Thyroid gland (tissue), 4 donors: ENCODE measurements around the gene SMC1A. TPM values are rescaled to one million over a fixed set of nuclear protein-coding genes. Genes with fewer than 3 reads are reported as not detected.
"Not testable (repeated sequence)": the region's sequence is repeated elsewhere in the genome, so short reads cannot be mapped to it uniquely, and the experiment has no call there.

Experiments
- DNase-seq, 2 donors: peaks; one replicate each; pipeline ENCODE4 v3.0.0-alpha.2; 2019
- H3K27ac ChIP-seq, 3 donors: fragments of 200-600 bp; sonication (generic); 1 replicate in 2 of 3; 2 replicates in 1 of 3; pipeline ENCODE4 v1.5.1; 2016 to 2019; ENCODE audit warnings: mild to moderate bottlenecking in 1 of 3, moderate library complexity in 1 of 3
- H3K27me3 ChIP-seq: fragments of 200-600 bp; sonication (generic); one replicate; pipeline ENCODE4 v1.5.1; 2019
- H3K36me3 ChIP-seq, 2 donors: fragments of 200-600 bp; sonication (generic); one replicate each; pipeline ENCODE4 v1.5.1; 2016 to 2019
- H3K4me1 ChIP-seq, 2 donors: fragments of 200-600 bp; sonication (generic); one replicate each; pipeline ENCODE4 v1.5.1; 2017 to 2019
- H3K4me3 ChIP-seq, 3 donors: fragments of 200-600 bp; sonication (generic); replicated peaks in 1 of 3; 1 replicate in 2 of 3; 2 replicates in 1 of 3; pipeline ENCODE4 v1.5.1; 2016; ENCODE audit warnings: mild to moderate bottlenecking in 1 of 3
- H3K9me3 ChIP-seq: fragments of 200-600 bp; sonication (generic); one replicate; pipeline ENCODE4 v1.5.1; 2017
- POLR2A ChIP-seq, 2 donors: fragments of 450-650 bp; IDR thresholded peaks; one replicate each; pipeline ENCODE4 v1.6.1; 2017; ENCODE audit warnings: antibody characterized with exemption in 2 of 2, mild to moderate bottlenecking in 2 of 2, moderate library complexity in 1 of 2
- WGBS, 2 donors: methylation state at CpG; one replicate each; pipeline ENCODE4 v1.1.5; 2017; 5-methylcytosine and 5-hydroxymethylcytosine counted together
- intact Hi-C: fragments of 100-400 bp; cut with DNase I; formaldehyde crosslinking; loops from one replicate; pipeline ENCODE4 v1.15.1; 2023
- total RNA-seq, 4 donors: library from RNA; depleted of rRNA; stranded (reverse); fragments of >200 nt; gene quantifications; one replicate each; pipeline ENCODE4 v1.2.3, GENCODE V29; 2016
- TF ChIP-seq, protein P1 (sequence below), 6 experiments: fragments of 200-600 bp in 3 of 6; fragments of 450-650 bp in 3 of 6; sonication (generic) in 3 of 6; IDR thresholded peaks; one replicate each; pipeline ENCODE4 v1.5.1; 2016 to 2019; ENCODE audit warnings: antibody characterized with exemption in 6 of 6, mild to moderate bottlenecking in 2 of 6, inconsistent platforms in 1 of 6, moderate library complexity in 1 of 6

SMC1A gene
- total RNA-seq, 4 donors from 2014 or later: 35.0 to 43.7 (median 36.9) TPM

DNA sequence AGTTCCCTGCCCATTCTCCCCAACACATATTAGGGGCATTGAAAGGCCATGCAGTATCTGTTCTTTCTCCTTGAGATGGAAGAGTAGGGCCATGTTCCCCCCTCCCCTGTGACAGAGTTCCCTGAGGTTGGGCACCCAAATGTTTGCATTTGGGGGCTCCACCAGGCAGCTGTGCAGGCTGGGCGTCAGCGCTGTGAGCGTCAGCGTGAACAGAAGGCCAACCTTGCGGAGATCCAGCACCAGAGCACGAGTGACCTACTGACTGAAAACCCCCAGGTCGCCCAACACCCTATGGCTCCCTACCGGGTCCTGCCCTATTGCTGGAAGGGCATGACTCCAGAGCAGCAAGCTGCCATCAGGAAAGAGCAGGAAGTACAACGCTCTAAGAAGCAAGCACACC is 7.8 kb upstream of the SMC1A start:
- Histone ChIP-seq H3K27me3 (no peaks in the 10 kb centered on the region), H3K9me3 (no peaks in the 10 kb centered on the region), H3K36me3 (peaks cover 0 to 8% of the 10 kb centered on the region in 2 donors), H3K27ac (no peak overlapping the region), H3K4me1 (peaks cover 0 to 4% of the 10 kb centered on the region in 2 donors), H3K4me3 (no peak overlapping the region)
- intact Hi-C loops: no loop called here
- no peak for DNase-seq
- WGBS, 2 donors: 83 to 90% methylated on average over 1 to 2 of the region's 9 CpGs
- TF ChIP-seq, protein P1, sequence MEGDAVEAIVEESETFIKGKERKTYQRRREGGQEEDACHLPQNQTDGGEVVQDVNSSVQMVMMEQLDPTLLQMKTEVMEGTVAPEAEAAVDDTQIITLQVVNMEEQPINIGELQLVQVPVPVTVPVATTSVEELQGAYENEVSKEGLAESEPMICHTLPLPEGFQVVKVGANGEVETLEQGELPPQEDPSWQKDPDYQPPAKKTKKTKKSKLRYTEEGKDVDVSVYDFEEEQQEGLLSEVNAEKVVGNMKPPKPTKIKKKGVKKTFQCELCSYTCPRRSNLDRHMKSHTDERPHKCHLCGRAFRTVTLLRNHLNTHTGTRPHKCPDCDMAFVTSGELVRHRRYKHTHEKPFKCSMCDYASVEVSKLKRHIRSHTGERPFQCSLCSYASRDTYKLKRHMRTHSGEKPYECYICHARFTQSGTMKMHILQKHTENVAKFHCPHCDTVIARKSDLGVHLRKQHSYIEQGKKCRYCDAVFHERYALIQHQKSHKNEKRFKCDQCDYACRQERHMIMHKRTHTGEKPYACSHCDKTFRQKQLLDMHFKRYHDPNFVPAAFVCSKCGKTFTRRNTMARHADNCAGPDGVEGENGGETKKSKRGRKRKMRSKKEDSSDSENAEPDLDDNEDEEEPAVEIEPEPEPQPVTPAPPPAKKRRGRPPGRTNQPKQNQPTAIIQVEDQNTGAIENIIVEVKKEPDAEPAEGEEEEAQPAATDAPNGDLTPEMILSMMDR (IDR thresholded peaks at IDR 0.05): no peak
- TF ChIP-seq POLR2A (IDR thresholded peaks at IDR 0.05): no peak

DNA sequence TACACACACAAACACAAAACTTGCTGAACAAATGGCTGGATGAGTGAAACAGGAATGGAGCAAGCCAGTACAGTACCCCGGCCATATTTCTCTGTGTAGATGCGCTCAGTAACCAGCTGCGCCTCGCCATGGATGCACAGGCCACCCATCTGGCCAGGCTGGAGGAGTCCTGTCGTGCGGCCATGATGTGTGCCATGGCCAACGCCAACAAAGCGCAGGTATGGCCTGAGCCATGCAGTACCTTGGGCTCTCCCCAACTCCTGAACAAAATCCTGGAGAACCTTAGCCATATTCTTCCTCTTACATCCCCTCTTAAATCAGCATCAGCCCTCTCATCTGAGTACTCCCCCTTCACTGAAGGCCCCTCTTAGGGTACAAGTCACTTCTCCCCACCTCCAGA is 7.3 kb upstream of the SMC1A start:
- H3K9me3 ChIP-seq: no peaks in the 10 kb centered on the region
- intact Hi-C loops: loop anchor here (10.0 kb wide), 1 partner anchor 205 kb away; the partner anchor contains the start of gene KDM5C
- DNase-seq: no peak
- 88 to 100% methylated on average over 1 to 8 of the region's 8 CpGs for WGBS, 2 donors
- TF ChIP-seq POLR2A (IDR thresholded peaks at IDR 0.05): no peak
- TF ChIP-seq, protein P1 (IDR thresholded peaks at IDR 0.05): no peak
- H3K4me3 ChIP-seq: no peak overlapping the region
- H3K36me3 ChIP-seq: peaks cover 0 to 8% of the 10 kb centered on the region in 2 donors
- no peak overlapping the region for H3K27ac ChIP-seq
- no peaks in the 10 kb centered on the region for H3K27me3 ChIP-seq
- peaks cover 0 to 2% of the 10 kb centered on the region in 2 donors for H3K4me1 ChIP-seq

DNA sequence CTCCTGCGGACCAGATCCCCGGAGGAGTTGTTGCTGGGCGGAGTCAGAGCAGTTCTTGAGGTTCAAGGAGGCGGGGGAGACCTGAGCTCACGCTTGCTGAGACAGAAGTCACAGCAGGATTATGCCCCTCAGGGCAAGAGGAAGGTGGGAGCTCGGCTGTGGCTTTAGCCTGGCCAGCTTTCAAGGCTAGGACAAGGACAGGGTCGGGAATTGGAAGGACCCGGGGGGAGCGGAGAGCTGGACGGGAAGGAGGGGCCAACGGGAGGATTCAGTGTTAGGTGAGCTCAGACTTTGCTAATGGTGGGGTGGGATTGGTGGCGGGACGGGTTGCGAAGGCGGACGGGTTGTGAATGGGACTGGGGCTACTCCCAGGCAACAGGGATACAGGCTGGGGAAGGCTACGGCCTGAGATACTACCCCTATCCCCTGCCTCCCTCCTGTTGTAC is 430 bp upstream of the SMC1A start, which contains the start of gene RIBC1:
RIBC1 (plus strand) TSS at position 13 of the 446 bp plus-strand sequence. CDS start 3,404 bp downstream, outside the sequence.
- intact Hi-C loops: loop anchor here (10.0 kb wide), 1 partner anchor 198 kb away; the partner anchor contains the start of gene KDM5C
- Histone ChIP-seq H3K27ac (peak within 1 kb of the TSS; percentile 78 to 87 (median 78)), H3K9me3 (no peaks in the 10 kb centered on the region), H3K4me1 (peaks cover 8 to 20% of the 10 kb centered on the region in 2 donors), H3K27me3 (no peaks in the 10 kb centered on the region), H3K4me3 (peak within 1 kb of the TSS in 2 of 3 donors; percentile 59 to 60), H3K36me3 (no peaks in the 10 kb centered on the region)
- DNase-seq: no peak
- TF ChIP-seq, protein P1 (IDR thresholded peaks at IDR 0.05): no peak
- TF ChIP-seq POLR2A (IDR thresholded peaks at IDR 0.05): no peak
- 0% methylated on average over 5 to 10 of the region's 17 CpGs for WGBS, 2 donors

DNA sequence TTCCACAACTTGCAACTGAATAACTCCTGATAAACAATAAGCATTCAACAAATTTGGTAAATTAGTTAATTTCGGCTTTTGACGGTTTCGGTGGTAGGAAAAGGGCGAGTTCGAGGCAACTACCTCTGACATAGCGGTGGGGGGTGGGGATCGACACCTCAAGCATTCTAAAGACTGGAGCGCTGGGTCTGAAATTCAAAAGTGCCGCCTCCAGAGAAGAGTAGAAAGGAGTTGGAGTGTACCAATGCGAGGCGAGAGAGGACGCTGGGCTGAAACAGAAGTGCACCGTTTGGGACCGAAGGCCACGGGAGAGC is 725 bp downstream of the SMC1A start:
- Histone ChIP-seq H3K27me3 (no peaks in the 10 kb centered on the region), H3K4me3 (peak overlapping the region in 2 of 3 donors; percentile 59 to 60), H3K4me1 (peaks cover 8 to 20% of the 10 kb centered on the region in 2 donors), H3K27ac (peak overlapping the region; percentile 78 to 87 (median 78)), H3K9me3 (no peaks in the 10 kb centered on the region), H3K36me3 (no peaks in the 10 kb centered on the region)
- no peak for DNase-seq
- intact Hi-C loops: loop anchor here (10.0 kb wide), 1 partner anchor 197 kb away; the partner anchor contains the start of gene KDM5C
- TF ChIP-seq, protein P1 (IDR thresholded peaks at IDR 0.05): no peak
- no peak for TF ChIP-seq POLR2A (IDR thresholded peaks at IDR 0.05)
- WGBS, 2 donors: 0 to 1% methylated on average over 10 to 12 of the region's 15 CpGs

DNA sequence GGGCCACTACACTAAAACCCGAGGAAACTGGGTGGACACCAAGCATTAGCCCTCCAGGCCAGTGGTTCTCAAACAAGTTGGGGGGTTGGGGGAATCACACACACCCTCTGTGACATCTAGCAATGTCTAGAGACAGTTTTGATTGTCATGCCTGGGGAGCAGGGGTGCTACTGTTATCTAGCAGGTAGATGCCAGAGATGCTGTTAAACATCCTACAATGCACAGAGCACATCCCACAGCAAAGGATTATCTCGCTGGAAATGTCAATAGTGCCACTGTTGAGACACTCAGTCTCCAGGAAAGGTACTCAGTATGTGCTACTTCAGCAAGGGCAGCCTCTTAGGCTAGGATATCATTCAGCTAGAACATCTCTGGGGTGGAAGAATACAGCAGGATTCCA is 1.3 kb downstream of the SMC1A start:
- TF ChIP-seq POLR2A (IDR thresholded peaks at IDR 0.05): no peak
- TF ChIP-seq, protein P1 (IDR thresholded peaks at IDR 0.05): no peak
- H3K4me1 ChIP-seq: peaks cover 8 to 20% of the 10 kb centered on the region in 2 donors
- no peaks in the 10 kb centered on the region for H3K27me3 ChIP-seq
- H3K27ac ChIP-seq: no peak overlapping the region
- 41% methylated on average over 2 of the region's 2 CpGs; no CpG with 5 or more reads in 1 of the 2 donors for WGBS, 2 donors
- DNase-seq: no peak
- intact Hi-C loops: loop anchor here (10.0 kb wide), 1 partner anchor 196 kb away; the partner anchor contains the start of gene KDM5C
- H3K9me3 ChIP-seq: no peaks in the 10 kb centered on the region
- no peaks in the 10 kb centered on the region for H3K36me3 ChIP-seq
- no peak overlapping the region for H3K4me3 ChIP-seq

DNA sequence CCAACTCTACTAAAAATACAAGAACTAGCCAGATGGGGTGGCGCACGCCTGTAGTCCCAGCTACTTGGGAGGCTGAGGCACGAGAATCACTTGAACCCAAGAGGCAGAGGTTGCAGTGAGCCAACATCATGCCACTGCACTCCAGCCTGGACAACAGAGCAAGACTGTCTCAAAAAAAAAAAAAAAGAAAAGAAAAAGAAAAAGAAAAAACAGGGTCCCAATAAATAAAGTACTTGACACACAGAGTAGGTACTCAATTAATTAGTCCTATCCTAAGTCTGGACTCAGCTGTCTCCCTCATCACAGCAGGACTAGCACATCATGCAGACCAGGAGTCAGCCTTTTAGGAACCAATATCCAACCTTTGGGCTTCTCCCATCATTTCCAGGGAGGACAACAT is 2.1 kb downstream of the SMC1A start:
- H3K9me3 ChIP-seq, H3K4me3 ChIP-seq, DNase-seq, H3K36me3 ChIP-seq, H3K27ac ChIP-seq, H3K27me3 ChIP-seq: not testable (repeated sequence)
- WGBS, 2 donors: 91 to 93% methylated on average over 3 of the region's 3 CpGs
- peaks cover 8 to 20% of the 10 kb centered on the region in 2 donors for H3K4me1 ChIP-seq
- intact Hi-C loops: loop anchor here (10.0 kb wide), 1 partner anchor 196 kb away; the partner anchor contains the start of gene KDM5C
